ENCODE results near the gene AVPR1B. TPM values are rescaled to one million over a fixed set of nuclear protein-coding genes. Genes with fewer than 3 reads are reported as not detected.

Gene AVPR1B
- total RNA-seq, 4 donors from 2014 or later: 0.47 TPM; not detected in 3

GRCh38 chr1:206079135-206079534 is 38.1 kb downstream of the AVPR1B start:
- Histone ChIP-seq H3K4me1 (no peaks in the 10 kb centered on the region), H3K27ac (no peak overlapping the region), H3K4me3 (no peak overlapping the region), H3K27me3 (no peaks in the 10 kb centered on the region), H3K36me3 (no peaks in the 10 kb centered on the region), H3K9me3 (no peaks in the 10 kb centered on the region)
- no peak for DNase-seq
- TF ChIP-seq POLR2A (IDR thresholded peaks at IDR 0.05): no peak
- TF ChIP-seq CTCF (IDR thresholded peaks at IDR 0.05): no peak

- Histone ChIP-seq H3K27me3 (no peaks in the 10 kb centered on the region), H3K4me3 (no peak overlapping the region), H3K4me1 (no peaks in the 10 kb centered on the region), H3K27ac (no peak overlapping the region), H3K36me3 (no peaks in the 10 kb centered on the region), H3K9me3 (no peaks in the 10 kb centered on the region)
- DNase-seq: no peak
- TF ChIP-seq POLR2A (IDR thresholded peaks at IDR 0.05) (no peak), CTCF (IDR thresholded peaks at IDR 0.05) (no peak)
These were observed 41.1 kb downstream of the AVPR1B start for GRCh38 chr1:206075786-206076755.

DNA sequence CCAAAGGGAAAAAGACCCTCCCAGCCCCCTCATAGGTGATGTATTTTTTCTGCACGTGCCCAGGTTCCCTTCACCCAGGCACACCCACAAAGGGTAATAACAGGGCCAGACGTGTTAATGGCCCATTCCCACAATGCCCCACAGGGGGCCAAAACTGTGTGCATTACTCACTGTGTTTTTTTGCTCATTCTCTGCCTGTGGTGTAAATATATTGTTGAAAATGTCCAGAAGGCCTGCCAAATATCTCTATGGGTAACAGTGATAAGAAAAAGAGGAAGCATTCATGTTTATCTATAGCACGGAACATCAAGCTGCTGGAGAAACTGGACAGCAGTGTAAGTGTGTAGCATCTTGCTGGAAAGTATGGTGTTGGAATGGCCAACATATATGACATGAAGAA is 42.3 kb downstream of the AVPR1B start:
- H3K27me3 ChIP-seq: no peaks in the 10 kb centered on the region
- TF ChIP-seq POLR2A (IDR thresholded peaks at IDR 0.05) (no peak), CTCF (IDR thresholded peaks at IDR 0.05) (peak in 1 of 6 experiments; percentile 14)
- DNase-seq: no peak
- H3K4me3 ChIP-seq: no peak overlapping the region
- no peak overlapping the region for H3K27ac ChIP-seq
- H3K4me1 ChIP-seq: no peaks in the 10 kb centered on the region
- no peaks in the 10 kb centered on the region for H3K36me3 ChIP-seq
- no peaks in the 10 kb centered on the region for H3K9me3 ChIP-seq

DNA sequence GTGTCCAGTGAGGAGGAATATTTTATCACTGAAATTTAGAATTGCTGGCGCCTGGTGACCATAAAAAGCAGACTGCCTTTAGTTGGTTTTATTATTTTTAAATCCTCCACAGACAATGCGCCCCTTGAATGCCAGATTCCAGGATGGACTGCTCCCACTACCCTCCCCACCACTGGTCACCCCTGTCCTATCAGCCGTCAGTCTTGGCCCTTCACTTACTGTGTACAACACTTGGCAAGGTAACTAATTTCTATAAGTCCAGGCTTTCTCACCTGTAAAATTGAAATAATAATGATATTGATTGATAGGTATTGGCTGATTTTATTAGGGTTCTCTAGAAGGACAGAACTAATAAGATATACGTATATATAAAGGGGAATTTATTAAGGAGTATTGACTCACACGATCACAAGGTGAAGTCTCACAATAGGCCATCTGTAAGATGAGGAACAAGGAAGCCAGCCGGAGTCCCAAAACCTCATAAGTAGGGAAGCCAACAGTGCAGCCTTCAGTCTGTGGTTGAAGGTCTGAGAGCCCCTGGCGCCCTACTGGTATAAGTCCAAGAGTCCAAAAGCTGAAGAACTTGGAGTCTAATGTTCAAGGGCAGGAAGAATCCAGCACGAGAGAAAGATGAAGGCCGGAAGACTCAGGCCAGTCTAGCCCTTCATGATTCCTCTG is 46.4 kb downstream of the AVPR1B start:
- no peak for DNase-seq
- Histone ChIP-seq H3K4me3 (no peak overlapping the region), H3K27ac (no peak overlapping the region), H3K4me1 (peaks cover 0 to 3% (median 0%) of the 10 kb centered on the region in 4 donors), H3K27me3 (no peaks in the 10 kb centered on the region), H3K9me3 (no peaks in the 10 kb centered on the region), H3K36me3 (no peaks in the 10 kb centered on the region)
- TF ChIP-seq CTCF (IDR thresholded peaks at IDR 0.05) (no peak), POLR2A (IDR thresholded peaks at IDR 0.05) (no peak)

DNA sequence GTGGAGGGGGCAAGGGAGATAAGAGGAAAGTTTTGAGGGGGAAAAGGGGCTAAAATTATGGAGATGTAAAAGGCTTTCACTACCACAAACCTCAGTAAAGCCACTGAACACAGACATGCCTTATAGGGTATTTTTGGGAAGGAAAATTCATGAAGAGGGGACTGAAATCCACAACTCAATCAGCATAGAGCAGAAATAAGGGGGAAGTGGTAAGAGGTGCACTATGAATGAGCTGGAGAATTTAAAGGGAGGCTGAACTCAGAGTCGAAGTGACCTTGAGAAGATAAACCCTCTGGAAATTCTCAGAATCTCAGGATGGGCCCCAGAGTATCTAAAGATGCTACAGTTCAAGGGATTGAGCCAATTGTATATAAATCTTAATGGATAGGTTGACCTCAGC is 48.9 kb downstream of the AVPR1B start:
- Histone ChIP-seq H3K4me3 (no peak overlapping the region), H3K9me3 (no peaks in the 10 kb centered on the region), H3K27me3 (no peaks in the 10 kb centered on the region), H3K4me1 (peaks cover 0 to 3% (median 0%) of the 10 kb centered on the region in 4 donors), H3K36me3 (no peaks in the 10 kb centered on the region), H3K27ac (peak overlapping the region in 2 of 4 donors; percentile 7 to 71)
- DNase-seq: no peak
- TF ChIP-seq CTCF (IDR thresholded peaks at IDR 0.05): no peak
- no peak for TF ChIP-seq POLR2A (IDR thresholded peaks at IDR 0.05)

Measured in Peyer's patch (tissue), 4 donors.